Measurements from ENCODE around the gene TNNC1. TPM values are rescaled to one million over a fixed set of nuclear protein-coding genes. Genes with fewer than 3 reads are reported as not detected.

Gene TNNC1
- polyA plus RNA-seq, 4 donors = 4.8 to 8.1 (median 7.6) TPM

GRCh38 chr3:52443791-52444687 is 9.8 kb downstream of the TNNC1 start:
- DNase-seq (ENCODE audit: low read depth in 4 of 4, low spot score in 2 of 4) = no peak

DNA sequence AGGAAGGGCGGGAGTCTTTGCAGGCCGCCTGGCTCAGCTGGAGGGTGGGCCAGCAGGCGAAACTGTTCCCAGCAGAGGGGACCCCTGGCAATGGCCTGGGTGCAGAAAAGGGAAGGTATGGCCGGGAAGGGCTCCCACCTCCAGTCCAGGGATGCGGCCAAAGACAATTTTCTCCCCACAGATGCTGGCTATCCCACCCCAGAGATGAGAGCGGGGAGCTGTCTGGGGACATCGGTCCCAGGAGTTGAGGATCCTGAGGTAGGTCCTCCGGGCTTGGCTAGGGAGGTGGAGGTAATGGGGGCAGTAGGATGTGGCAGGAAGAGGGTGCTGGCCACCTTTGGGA is 10.6 kb downstream of the TNNC1 start:
- DNase-seq (ENCODE audit: low read depth in 4 of 4, low spot score in 2 of 4) = no peak

- no peak for DNase-seq (ENCODE audit: low read depth in 4 of 4, low spot score in 2 of 4)
Measured at GRCh38 chr3:52442409-52443267, 11.2 kb downstream of the TNNC1 start.

DNA sequence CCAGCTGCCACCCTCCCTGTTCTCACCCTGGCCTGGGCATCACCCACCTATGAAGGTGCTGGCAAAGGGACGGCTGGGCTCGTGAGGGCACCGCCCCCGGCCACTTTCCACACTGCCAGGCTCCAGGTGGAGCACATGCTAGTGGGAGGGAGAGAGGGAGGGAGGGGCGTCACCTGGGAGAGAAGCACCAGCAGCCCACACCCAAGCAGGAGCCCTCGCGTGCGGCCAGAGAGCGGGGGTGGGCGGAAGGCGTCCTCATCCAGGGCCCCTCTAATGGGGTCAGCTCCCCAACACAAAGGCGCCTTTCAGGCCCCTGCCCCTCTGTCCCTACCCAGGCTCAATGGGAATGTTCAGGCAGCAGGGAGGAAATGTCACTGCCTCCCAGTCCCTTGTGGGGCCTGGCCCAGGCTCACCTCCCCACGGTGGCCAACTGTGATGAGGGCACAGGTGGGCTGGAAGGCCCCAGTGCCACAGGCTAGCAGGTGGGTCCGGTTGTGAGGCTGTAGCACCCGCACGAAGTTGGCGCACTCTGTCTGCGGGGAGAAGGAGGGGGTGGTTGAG is 12.0 kb downstream of the TNNC1 start:
- DNase-seq (ENCODE audit: low read depth in 4 of 4, low spot score in 2 of 4) = no peak

DNA sequence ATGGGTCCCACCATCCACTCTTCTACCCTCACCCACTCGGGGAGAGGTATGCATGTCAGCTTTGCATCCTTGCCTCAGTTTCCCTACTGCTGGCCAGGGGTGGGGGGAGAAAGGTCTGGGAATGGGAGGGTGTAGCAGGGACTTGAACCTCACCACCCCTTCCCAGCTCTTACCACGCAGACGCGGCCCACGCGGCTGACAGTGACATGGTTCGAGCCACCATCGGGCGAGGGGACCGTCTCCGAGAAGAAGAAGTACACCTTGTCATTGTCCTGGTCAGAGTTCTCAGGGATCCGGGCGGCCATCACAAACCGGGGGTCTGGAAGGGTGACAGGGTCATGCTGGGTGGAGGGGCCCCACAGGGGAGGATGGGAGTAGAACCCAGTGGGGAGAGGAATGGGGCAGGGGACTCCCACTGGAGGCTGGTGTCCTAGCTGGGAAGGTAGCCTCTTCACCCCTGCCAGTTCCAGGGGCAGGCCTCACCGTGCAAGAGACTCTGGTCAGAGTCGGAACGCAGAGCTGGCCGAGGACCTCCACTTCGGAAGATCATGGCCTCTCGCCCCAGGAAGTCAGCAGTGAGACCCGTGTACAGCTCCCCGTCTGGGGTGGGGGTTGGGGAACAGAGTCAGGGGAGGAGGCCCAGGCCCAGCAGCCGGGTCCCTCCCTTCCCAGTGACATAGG is 12.6 kb downstream of the TNNC1 start:
- no peak for DNase-seq (ENCODE audit: low read depth in 4 of 4, low spot score in 2 of 4)

DNA sequence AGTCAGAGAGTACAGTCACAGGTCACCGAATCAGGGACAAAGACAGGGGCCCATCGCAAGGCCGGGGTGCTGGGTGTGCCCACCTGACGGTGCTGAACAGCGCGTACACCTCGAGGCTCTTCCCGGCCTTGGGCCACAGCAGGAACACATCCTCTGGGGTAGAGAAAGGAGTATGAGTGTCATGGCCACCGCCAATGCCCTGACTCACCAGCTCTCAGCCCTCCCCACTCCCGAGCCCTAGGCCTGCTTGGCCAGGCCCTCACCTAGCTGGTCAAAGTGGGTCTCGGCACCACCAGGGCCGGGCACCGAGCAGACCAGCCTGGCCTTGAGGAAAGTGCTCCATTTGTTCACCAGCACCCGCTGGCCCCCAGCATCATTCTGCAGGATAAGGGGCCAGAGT is 13.2 kb downstream of the TNNC1 start:
- DNase-seq (ENCODE audit: low read depth in 4 of 4, low spot score in 2 of 4) = no peak

- DNase-seq (ENCODE audit: low read depth in 4 of 4, low spot score in 2 of 4) = no peak
Measured at GRCh38 chr3:52440249-52440551, 13.6 kb downstream of the TNNC1 start.

DNA sequence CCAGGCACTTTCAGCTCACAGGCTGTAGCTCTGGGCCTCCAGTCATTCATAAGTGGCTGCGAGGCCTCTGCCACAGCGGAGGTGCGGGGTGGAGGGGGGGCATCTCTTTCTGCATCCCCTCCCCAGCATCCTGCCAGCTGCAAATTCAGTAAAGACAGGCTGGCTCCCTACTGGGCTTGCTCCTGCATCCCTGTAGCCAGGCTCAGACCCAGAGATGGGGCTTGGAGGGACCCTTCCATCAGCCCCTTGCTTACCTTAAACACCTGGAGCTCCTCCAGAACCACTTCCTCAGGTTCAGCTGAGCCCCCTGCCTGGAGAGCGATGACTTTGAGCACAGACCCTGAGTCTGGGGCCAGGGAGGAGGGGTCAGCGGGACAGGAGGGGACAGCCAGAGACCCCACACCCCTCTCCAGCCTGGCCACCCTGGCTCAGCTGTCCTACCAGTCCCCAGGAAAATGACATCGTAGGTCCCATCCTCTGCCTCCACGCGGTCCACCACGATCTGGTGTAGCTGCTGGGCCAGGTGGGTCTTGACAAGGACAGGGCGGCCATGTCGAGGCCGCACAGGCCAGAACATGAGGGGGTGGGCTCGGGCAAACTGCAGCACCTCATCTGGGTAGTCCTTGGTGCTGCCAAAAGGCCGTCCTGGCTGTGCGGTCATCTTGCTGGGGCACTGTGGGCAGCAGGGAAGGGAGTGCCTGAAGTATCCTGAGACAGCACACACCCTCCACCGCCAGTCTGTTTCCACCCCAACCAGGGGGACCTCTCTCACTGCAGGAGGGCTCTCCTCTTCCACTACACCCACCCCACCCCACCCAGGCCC is 14.2 kb downstream of the TNNC1 start:
- no peak for DNase-seq (ENCODE audit: low read depth in 4 of 4, low spot score in 2 of 4)

- DNase-seq (ENCODE audit: low read depth in 4 of 4, low spot score in 2 of 4) = no peak
Measured at GRCh38 chr3:52438579-52439425, 15.0 kb downstream of the TNNC1 start.

DNA sequence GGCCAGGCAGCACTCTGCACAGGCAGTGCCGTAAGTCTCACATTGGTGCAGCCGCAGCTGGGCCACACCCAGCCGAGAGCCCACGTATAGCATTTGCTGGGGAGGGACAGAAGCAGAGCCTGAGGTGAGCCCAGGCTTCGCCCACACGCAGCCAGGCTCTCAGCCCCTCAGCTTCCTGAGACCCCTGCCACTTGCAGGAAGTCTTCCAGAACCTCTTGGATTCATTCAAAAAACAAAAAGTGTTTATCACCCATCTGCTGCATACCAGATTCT is 15.8 kb downstream of the TNNC1 start:
- no peak for DNase-seq (ENCODE audit: low read depth in 4 of 4, low spot score in 2 of 4)

GRCh38 chr3:52437326-52438103 is 16.3 kb downstream of the TNNC1 start:
- no peak for DNase-seq (ENCODE audit: low read depth in 4 of 4, low spot score in 2 of 4)

DNA sequence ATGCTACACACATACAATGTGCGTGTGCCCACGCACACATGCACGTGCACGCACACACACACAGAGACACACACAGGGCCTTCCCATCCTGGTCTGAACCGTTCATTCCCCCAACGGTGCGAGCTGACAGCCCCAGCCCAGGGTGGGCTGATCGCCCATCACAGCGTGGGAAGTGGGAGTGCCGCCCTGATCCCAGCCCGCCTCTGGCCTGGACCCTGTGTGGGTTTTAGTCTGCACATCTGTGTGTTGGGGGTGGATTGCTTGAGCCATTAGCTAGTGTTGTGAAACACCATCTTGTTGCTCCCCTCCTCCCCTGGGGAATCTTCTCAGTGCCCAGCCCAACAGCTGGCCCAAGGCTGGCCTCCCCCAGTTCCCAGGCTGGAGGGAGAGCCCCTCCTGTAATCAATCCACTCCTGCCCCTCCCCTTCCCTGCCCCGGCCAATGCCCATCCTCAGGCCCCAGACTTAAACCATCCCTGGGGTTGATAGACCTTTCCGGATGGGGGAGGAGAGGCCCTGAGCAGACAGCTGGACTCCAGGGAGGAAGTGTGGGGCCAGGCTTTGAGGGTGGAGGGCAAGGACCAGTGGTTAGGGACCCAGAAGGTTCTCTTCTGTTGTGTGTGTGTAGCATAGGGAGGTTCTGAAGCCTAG is 17.2 kb downstream of the TNNC1 start:
- no peak for DNase-seq (ENCODE audit: low read depth in 4 of 4, low spot score in 2 of 4)

- no peak for DNase-seq (ENCODE audit: low read depth in 4 of 4, low spot score in 2 of 4)
Measured at GRCh38 chr3:52435246-52436101, 18.4 kb downstream of the TNNC1 start.

DNA sequence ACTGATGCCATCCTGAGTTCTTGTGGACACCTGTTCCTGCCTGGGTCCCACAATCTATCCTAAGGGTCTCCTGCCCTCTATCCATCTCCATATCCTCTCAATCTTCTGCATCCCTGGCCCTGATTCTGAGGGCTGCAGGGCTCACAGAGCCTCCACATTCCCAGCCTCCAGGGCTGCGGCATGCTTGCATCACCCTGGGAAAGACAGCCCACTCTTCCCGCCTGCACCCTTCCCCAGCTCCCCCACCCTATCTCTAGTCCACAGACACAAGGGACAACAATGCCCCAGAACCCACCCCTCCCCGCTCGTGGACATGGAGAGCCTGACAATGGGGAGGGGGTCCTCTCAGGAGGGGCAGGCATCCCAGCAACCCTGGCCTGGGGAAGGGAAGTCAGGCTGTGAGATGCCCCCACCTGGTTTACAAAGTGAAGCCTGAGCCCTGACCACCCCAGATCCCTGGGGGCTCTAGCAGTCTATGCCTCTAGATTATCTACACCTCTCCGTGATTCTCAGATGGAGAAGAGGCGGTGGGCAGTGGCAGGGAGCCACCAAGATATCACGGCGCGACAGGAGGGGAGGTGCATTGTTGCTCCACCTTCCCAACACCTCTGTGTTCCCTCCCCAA is 19.2 kb downstream of the TNNC1 start:
- no peak for DNase-seq (ENCODE audit: low read depth in 4 of 4, low spot score in 2 of 4)

DNA sequence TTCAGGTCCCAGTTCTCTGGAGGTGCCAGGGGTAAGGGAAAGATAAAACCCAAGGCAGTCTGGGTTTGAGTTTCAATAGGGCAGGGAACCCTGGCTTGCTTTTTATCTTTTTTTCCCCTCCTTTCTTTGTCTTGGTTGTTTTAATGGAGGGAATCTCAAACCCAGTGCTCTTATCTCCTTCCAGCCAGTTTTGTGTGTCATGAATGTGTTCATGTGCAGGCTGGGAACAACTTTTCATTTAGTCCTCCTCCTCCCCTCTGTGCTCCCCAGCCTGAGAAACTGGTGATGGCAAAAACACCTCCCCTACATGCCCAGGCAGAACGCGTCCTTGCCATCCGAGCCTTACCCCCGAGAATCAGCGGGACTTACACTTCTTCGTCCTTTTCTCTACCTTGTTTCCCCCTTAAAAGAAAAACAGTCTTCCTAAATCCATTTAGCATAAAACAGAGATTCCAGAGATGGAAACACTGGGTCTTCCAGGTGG is 19.8 kb downstream of the TNNC1 start:
- DNase-seq (ENCODE audit: low read depth in 4 of 4, low spot score in 2 of 4) = no peak

DNA sequence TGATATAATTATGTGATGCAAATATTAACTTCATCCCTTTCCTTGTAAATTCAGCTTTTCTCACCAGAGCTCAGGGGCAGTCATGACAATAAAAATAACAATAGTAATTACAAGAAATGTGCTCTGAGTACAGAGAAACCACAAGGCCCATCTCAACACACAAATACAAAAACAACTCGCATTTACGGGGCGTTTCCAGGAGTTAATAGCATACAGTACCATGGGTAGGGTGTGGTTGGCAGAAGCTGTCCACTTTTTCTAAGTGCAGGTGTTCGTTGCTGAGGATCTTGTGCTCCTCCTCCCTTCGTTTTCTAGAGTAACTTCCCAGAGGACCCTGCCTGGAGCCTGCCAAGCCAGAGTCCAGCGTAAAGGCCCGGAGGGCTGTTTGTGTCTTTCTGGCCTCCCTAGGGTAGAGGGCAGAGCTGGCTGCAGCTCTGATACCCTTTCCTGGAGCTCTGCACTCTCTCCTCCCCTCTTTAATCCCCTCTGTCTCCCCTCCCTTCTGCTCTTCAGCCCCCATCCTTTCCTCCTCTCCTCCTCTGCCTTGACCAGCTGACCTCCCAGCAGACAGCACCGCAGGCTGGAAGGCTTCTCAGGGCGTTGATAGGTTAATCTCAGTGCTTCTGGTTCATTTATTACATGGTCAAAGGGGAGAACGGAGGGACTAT is 20.4 kb downstream of the TNNC1 start:
- no peak for DNase-seq (ENCODE audit: low read depth in 4 of 4, low spot score in 2 of 4)

All from left renal cortex interstitium (tissue), 4 donors.